Lower leg skin (tissue), 3 donors: ENCODE results near the gene CGREF1.

Source experiments
- CTCF ChIP-seq, 3 donors: fragments of 450-650 bp; IDR thresholded peaks; one replicate each; pipeline ENCODE4 v1.5.1; 2016; ENCODE audit warnings: antibody characterized with exemption in 3 of 3, mild to moderate bottlenecking in 3 of 3, moderate library complexity in 2 of 3
- POLR2A ChIP-seq, 2 donors: fragments of 450-650 bp; IDR thresholded peaks; one replicate each; pipeline ENCODE4 v1.6.1; 2016 to 2017; ENCODE audit warnings: antibody characterized with exemption in 2 of 2, mild to moderate bottlenecking in 1 of 2, moderate library complexity in 1 of 2

- TF ChIP-seq POLR2A (IDR thresholded peaks at IDR 0.05) (no peak), CTCF (IDR thresholded peaks at IDR 0.05) (no peak)
Measured at GRCh38 chr2:27127883-27128667, 9.1 kb upstream of the CGREF1 start.
